Cardiac muscle cell (in vitro differentiated cells and primary cell): Measurements from ENCODE around the gene ATXN2. TPM values are rescaled to one million over a fixed set of nuclear protein-coding genes. Genes with fewer than 3 reads are reported as not detected.
A peak's percentile ranks its signal among the peaks of the same experiment; 100 is the strongest.

Experiments
- DNase-seq, 2 donors: peaks; one replicate each; pipeline versions ENCODE4 v3.0.0 to v3.0.0-alpha.2; 2010 to 2017; ENCODE audit warnings: low read depth in 1 of 2, low spot score in 1 of 2
- H3K27ac ChIP-seq: fragments of 200-600 bp; sonication (generic); 2 replicates; pipeline ENCODE4 v1.5.1; 2016
- H3K27me3 ChIP-seq: fragments of 200-600 bp; sonication (generic); 2 replicates; pipeline ENCODE4 v1.6.0; 2016; ENCODE audit warnings: control low read depth
- H3K36me3 ChIP-seq: fragments of 200-600 bp; sonication (generic); 2 replicates; pipeline ENCODE4 v1.5.1; 2016; ENCODE audit warnings: control low read depth
- H3K4me1 ChIP-seq: fragments of 200-600 bp; sonication (generic); 2 replicates; pipeline ENCODE4 v1.8.1; 2017; ENCODE audit warnings: low read depth, mild to moderate bottlenecking, mixed run types
- H3K4me3 ChIP-seq: fragments of 200-600 bp; sonication (generic); 2 replicates; pipeline ENCODE4 v1.5.1; 2016; ENCODE audit warnings: mild to moderate bottlenecking
- H3K9me3 ChIP-seq: fragments of 200-600 bp; sonication (generic); 2 replicates; pipeline ENCODE4 v1.5.1; 2017; ENCODE audit warnings: low read depth, mild to moderate bottlenecking, control low read depth
- polyA plus RNA-seq: library from polyadenylated mRNA; unstranded; fragments of >200 nt; fragmentation: Nextera tagmentation; extraction: Ambion mirVana; gene quantifications from 2 replicates; pipeline ENCODE4 v1.2.1, GENCODE V29; 2016
- total RNA-seq: library from RNA; depleted of rRNA; stranded (reverse); fragments of >200 nt; gene quantifications from 2 replicates; pipeline ENCODE4 v1.2.3, GENCODE V29; 2016
- TF ChIP-seq, protein P1 (sequence below): IDR thresholded peaks from 2 replicates; pipeline ENCODE4 v1.5.1; 2012; ENCODE audit warnings: low read depth, mild to moderate bottlenecking, low read length

The ATXN2 gene
- total and polyA plus RNA-seq, 2 experiments from 2014 or later = 29.5 to 52.7 TPM

DNA sequence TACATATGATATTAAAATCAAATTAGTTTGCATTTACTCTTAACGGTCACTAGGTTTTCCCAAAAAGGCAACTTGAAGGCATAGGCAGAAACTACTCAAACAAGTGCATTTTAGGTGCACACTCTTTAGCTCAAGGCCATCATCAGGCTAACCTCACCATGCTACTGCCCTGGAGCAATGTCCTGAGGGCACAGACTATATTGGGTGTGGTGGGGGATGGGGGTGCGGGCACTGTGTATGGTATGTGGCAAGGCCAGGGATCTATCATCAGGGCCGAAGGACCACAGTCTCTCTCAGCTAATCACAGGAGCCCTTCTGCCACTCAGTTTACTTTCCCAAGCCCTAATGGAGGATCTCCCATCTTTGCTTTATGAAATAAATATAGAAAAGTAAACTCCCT, 141.5 kb downstream of the ATXN2 start:
- TF ChIP-seq, protein P1, sequence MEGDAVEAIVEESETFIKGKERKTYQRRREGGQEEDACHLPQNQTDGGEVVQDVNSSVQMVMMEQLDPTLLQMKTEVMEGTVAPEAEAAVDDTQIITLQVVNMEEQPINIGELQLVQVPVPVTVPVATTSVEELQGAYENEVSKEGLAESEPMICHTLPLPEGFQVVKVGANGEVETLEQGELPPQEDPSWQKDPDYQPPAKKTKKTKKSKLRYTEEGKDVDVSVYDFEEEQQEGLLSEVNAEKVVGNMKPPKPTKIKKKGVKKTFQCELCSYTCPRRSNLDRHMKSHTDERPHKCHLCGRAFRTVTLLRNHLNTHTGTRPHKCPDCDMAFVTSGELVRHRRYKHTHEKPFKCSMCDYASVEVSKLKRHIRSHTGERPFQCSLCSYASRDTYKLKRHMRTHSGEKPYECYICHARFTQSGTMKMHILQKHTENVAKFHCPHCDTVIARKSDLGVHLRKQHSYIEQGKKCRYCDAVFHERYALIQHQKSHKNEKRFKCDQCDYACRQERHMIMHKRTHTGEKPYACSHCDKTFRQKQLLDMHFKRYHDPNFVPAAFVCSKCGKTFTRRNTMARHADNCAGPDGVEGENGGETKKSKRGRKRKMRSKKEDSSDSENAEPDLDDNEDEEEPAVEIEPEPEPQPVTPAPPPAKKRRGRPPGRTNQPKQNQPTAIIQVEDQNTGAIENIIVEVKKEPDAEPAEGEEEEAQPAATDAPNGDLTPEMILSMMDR = no peak
- H3K27ac ChIP-seq = no peak overlapping the region
- peaks cover 42% of the 10 kb centered on the region for H3K36me3 ChIP-seq
- no peaks in the 10 kb centered on the region for H3K4me1 ChIP-seq
- no peaks in the 10 kb centered on the region for H3K27me3 ChIP-seq
- no peak for DNase-seq
- H3K9me3 ChIP-seq = no peaks in the 10 kb centered on the region
- H3K4me3 ChIP-seq = no peak overlapping the region

DNA sequence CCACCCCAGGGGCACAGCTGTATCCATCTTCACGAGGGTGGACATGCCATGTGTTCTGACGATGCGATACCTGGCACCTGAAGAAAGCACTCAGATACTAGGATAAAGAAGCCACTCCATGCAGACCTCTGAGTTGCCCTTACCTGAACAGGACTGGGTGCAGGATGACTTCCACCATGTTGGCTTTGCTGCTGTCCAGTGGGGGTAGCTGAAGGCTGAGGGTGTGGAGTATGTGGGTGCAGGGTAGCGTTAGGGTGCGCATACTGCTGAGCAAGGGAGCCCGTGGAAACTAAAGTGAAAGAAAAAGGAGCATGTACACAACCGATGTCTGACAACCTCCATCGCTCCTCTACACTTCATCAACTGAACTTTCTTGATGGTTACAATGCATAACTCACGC, 142.0 kb downstream of the ATXN2 start:
- H3K27ac ChIP-seq = no peak overlapping the region
- H3K36me3 ChIP-seq = peaks cover 43% of the 10 kb centered on the region
- no peaks in the 10 kb centered on the region for H3K27me3 ChIP-seq
- no peaks in the 10 kb centered on the region for H3K9me3 ChIP-seq
- H3K4me3 ChIP-seq = no peak overlapping the region
- no peaks in the 10 kb centered on the region for H3K4me1 ChIP-seq
- DNase-seq = no peak
- TF ChIP-seq, protein P1 = no peak

DNA sequence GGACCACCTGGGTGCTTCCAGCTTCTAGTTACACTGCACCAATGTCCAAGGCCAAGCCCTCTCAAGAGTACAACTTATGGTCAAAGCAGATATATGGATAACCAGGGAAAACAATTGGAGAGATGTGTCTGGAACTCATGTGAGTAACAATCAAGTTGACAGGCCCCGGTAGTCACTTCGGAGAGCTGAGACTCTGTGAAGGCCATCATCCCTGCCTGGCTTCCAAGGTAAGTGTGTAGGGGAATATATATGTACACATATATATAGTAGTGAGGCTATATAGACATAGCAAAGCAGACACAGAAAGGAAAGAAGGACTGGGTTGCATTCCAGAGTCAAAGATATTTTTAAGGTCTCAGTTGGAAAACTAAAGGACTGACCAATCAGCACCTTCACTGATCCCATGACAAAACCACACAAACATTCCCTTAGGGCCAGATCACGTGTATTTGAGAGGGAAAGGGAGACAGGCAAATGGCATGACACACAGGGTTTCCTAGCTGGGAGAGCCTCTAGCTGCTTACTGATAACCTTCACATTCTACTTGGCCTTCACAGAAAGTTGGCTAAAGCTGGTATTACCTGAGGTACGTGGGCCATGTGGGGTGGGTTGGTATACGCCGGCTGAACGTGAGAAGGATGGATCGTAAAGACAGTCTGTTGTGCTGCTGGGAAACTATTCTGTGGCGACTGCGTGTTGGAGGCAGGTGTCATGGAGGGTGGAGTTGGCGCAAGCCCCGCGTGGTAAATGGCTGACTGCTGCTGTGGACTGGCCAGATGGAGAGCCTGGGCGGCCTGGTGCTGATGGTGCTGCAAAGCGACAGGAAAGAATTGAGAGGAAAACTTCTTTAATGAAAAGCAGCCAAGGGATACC, 143.4 kb downstream of the ATXN2 start:
- Histone ChIP-seq H3K27me3 (no peaks in the 10 kb centered on the region), H3K27ac (no peak overlapping the region), H3K4me3 (no peak overlapping the region), H3K4me1 (no peaks in the 10 kb centered on the region), H3K36me3 (peaks cover 49% of the 10 kb centered on the region), H3K9me3 (no peaks in the 10 kb centered on the region)
- TF ChIP-seq, protein P1 = no peak
- DNase-seq = no peak

DNA sequence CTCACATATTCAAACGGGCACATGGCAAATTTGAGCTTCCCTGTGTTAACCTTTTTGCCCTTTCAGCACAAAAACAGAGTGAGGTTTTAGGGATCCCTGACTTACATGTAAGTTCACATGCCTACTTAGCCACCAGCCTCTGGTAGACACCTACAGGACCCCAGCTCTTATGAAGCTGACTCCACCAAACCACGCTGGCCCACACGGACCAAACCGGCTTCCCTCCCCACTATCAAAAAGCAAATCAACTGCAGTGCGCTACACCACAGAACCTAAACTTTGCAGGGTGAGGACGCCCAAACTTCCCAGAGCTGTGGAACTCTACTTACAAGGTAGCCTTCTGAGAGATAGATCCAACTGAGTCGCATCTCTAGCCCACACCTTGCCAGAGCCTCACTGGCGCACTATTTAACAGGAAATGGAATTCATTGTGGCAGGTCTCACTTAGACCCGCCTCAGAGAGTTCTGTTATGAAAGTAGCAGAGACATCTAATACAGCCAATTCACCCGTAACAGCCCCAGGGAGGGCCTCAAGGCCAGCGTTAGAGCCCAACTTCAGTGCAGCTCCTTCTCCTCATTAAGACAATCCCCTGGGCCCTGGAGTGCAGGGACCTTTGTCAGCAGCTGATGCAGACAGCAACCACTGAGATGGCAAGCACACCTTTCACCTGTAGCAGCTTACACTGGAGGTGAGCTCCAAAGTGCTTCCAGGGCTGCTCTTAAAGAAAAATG, 144.2 kb downstream of the ATXN2 start:
- DNase-seq = no peak
- TF ChIP-seq, protein P1 = no peak
- Histone ChIP-seq H3K4me1 (no peaks in the 10 kb centered on the region), H3K36me3 (peaks cover 52% of the 10 kb centered on the region), H3K4me3 (no peak overlapping the region), H3K27ac (peak overlapping the region; percentile 30), H3K27me3 (no peaks in the 10 kb centered on the region), H3K9me3 (no peaks in the 10 kb centered on the region)

DNA sequence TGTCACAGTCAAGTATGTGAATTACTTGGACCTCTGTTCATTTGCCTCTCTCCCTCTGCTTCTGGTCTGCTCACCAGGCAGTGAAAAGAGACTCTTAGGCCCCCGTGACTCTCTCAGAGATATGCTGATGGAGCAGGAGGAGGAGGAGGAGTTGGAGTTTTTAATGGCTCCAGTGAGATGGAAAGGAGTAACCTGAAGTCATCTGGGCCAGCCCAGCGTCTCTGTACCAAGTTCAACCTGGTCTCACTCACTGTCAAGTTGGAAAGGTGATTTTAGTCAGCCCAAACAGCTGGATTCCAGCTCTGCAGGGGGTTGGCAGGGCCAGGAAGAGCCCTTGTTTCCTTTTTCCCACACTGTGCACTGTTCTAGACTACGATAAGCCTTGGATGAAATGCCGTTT, 144.8 kb downstream of the ATXN2 start:
- Histone ChIP-seq H3K36me3 (peaks cover 52% of the 10 kb centered on the region), H3K9me3 (no peaks in the 10 kb centered on the region), H3K4me3 (no peak overlapping the region), H3K4me1 (peaks cover 4% of the 10 kb centered on the region), H3K27ac (peak overlapping the region; percentile 30), H3K27me3 (no peaks in the 10 kb centered on the region)
- TF ChIP-seq, protein P1 = no peak
- no peak for DNase-seq
